HPDE6-E6E7 (cell line): ENCODE results near the gene MAST2.
"Not testable (repeated sequence)": the region's sequence is repeated elsewhere in the genome, so short reads cannot be mapped to it uniquely, and the experiment has no call there.

Experiments used
- DNase-seq: peaks from one replicate; pipeline ENCODE4 v3.0.0; 2011; ENCODE audit warnings: missing footprints; ENCODE audit errors: extremely low spot score

Gene MAST2

DNA sequence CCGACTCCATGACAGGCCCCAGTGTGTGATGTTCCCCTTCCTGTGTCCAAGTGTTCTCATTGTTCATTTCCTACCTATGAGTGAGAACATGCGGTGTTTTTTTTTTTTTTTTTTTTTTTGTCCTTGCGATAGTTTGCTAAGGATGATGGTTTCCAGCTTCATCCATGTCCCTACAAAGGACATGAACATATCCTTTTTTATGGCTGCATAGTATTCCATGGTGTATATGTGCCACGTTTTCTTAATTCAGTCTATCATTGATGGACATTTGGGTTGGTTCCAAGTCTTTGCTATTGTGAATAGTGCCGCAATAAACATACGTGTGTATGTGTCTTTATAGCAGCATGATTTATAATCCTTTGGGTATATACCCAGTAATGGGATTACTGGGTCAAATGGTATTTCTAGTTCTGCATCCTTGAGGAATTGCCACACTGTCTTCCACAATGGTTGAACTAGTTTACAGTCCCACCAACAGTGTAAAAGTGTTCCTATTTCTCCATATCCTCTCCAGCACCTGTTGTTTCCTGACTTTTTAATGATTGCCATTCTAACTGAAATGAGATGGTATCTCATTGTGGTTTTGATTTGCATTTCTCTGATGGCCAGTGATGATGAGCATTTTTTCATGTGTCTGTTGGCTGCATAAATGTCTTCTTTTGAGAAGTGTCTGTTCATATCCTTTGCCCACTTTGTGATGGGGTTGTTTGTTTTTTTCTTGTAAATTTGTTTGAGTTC is 54.5 kb downstream of the MAST2 start:
- not testable (repeated sequence) for DNase-seq

DNA sequence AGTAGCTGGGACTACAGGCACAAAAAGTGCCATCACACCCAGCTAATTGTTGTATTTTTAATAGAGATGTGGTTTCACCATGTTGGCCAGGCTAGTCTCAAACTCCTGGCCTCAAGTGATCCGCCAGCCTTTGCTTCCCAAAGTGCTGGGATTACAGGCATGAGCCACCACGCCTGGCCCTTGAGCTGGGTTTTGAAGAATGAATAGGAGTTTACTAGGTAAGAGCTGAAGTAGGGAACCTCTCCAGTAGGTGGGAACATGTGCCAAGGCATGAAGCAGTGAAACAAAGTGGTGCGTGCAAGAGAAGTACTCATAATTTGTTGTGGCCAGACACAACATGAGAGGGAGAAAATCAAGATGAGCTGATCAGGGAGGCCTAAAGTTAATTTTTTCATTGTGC is 55.8 kb downstream of the MAST2 start:
- DNase-seq = no peak

DNA sequence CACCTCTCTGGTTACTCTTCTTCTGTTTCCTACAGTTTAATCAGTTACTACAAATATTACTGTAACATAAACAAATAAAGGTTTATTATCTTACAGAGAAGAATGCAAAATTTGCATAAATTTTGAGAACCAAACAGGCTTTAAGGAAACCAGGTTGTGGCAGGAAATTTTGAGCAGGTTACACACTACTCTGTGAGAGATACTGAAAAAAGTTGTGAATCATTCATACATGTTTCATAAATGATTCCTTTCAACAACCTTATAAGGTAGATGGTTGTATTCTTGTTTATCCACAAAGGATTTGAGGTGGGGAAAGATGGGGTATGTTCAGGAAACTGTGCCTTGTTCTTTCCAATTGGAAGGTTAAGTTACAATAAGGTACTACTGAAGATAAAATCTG is 58.6 kb downstream of the MAST2 start:
- no peak for DNase-seq

DNA sequence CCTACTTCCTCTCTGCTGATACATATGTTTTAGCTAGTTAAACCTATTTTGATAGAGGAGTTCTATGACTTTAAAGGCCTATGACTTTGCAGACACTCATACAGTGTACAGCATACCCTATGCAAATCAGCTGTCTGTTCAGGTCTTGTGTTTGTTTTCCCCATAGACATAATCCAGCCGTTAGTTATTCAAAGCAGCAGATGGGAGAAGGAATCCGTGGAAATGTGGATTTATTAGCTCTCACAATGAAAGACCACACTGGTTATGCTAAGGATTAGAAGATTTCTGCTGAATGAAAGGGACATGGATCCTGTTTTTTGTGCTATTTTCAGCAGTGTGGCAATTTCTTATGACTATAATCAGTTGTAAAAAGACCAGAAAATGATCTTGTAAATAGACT is 59.8 kb downstream of the MAST2 start:
- DNase-seq = no peak

DNA sequence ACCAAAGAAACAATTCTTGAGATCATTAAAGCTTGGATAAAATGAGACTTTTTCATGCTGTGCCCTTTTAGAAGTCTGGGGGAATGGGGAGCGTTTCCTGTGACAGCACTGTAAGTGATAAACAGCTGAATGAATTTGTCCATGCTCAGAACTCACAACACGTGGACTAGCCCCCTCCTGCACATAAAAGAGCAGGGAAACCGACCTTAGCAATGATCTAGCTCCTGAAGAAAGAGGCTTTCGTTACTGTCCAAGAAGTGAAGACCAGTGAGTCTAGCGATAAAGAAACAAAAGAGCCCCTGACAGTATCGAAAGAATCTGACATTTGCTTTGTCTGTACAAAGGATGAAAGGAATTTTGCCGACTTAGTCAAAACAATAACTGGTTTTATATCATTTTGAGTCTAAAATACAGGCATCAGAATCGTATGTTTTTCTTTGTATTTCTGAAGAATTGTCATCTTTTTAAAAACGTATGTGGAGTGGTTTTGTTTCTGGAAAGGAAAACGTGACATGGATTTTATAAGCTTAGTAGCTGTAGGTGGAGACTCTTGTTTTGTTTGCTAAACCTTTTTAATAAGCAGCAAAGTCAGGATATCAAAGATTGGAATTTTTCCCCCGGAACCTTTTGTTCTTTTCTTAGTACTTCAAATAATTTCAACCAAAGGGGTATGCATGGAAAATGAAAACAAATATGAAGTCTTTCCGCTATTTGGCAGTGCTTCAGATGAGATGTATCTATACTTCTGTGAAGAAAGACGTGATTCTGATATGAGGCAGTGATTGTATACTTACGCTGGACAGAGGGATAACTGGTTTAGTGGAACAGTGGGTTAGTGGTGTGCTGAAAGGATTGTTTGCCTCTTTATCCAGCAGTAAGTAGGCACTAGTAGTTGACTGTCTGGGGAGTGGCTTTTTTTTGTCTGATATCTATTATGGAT is 61.0 kb downstream of the MAST2 start:
- DNase-seq = no peak

DNA sequence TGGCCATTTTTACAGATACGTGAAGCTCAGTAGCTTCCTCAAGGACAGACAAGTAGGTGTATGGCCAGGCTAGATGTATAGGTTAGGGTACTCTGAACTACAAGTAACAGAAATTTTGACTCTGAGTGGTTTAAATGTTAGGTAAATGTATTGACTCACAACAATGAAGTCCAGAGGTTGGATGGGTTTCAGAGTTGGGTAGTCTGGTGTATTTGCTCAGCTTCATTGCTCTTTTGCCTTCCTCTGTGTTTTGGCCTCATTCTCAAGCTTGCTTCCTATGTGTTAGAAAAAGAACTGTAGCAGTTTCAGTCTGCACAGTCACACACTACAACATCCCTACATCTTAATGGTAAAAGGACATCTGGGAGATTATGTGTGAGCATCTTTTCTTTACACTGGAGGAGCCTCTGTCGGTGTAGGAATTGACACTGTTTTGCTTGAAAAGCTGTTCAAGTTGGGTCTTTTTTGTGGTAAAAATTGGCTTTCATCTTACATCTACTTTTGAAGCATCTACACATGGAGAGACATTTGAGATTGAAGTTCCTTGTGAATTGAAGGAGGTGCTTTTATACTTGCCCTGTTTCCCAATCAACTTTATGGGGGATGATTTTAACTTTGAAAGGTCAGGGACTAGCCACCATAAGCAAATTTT is 64.4 kb downstream of the MAST2 start:
- DNase-seq = no peak

DNA sequence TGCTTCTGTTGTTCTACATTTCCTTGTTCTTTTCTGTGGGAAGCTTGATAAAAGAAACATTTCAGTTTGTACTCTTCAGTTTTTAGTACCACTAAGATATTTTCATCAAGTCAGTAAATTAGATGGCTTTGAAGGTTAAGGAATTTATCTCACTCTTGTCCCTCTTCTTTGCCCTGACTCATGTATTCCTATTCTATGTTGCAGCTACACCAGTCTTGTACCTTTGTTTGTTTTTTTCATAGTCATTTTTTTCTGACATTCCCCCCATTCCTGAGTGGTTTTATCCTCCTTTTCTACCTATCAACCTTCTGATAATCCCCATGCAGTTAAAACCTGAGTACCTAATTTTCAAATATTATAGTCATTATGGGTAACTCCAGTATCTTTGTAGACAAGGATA is 65.4 kb downstream of the MAST2 start:
- no peak for DNase-seq

DNA sequence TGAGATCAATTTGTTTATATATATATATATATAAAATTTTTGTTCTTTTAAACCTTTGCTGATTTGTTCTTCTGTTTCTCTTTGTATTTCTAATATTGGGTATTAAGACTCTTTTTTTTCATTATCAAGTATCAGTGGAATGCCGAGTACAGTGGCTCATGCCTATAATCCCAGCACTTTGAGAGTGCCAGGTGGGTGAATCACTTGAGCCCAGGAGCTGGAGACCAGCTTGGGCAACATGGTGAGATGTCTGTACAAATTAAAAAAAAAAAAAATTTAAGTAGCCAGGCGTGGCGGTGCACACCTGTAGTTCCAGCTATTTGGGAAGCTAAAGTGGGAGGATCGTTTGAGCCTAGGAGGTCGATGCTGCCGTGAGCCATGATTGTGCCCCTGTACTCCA is 67.1 kb downstream of the MAST2 start:
- no peak for DNase-seq

DNA sequence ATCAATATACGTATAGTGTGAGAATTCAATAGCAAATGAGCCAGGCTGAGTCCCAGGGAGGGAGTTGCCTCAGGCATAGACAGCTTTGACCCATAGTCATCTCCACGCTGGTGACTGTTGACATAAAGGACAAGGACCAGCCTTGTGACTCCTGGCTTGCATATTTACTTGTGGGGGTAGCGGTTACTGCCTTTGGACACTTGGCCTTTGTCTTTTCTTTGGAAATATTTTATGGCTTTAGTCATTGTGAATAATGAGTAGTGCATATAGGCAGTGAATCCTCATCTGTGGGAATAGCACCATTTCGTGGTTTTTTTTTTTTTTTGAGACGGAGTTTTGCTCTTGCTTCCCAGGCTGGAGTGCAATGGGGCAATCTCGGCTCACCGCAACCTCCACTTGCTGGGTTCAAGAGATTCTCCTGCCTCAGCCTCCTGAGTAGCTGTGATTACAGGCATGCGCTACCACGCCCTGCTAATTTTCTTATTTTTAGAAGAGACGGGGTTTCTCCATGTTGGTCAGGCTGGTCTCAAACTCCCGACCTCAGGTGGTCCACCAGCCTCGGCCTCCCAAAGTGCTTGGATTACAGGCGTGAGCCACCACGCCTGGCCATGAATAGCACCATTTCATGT is 68.9 kb downstream of the MAST2 start:
- DNase-seq = not testable (repeated sequence)

DNA sequence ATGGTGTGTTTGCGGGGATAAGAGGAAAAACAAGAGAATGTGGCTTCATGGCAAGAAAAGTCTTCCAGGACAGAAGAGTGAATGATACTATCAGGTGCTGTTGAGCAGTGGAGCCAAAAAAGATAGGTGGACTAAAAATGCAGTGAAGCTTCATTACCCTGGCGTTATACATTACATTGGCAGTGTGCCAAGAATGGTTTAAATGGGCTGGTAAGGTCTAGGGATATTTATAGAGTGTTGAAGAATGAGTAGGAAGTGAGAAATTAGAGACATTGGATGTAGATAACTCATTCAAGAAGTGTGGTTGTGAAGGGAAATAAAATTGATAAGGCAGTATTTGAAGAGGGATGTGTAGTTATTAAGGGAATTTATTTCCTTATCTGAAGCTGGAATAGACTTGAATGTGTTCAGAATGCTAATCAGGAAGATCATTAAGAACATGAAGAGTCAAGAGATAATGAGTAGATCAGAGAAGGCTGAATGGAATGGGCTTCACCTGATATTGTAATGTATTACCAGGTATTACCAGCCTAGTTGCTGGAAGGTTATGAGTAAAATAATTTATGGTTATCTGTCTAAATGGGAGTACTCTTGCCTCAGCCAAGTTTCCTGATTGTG is 72.7 kb downstream of the MAST2 start:
- no peak for DNase-seq

DNA sequence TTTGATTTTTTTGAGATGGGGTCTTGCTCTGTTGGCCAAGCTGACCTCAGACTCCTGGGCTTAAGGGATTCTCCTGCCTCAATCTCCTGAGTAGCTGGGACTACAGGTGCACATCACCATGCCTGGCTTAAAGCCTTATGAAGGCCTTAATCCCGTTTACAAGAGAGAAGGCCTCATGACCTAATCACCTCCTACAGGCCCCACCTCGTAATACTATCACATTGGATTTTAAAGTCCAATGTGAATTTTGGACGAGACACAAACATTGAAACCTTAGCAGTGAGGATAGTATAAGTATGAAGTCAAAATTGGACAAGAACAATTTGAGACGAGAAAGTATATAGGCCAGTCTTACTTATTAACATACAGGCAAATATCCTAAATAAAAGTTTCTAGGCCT is 73.9 kb downstream of the MAST2 start:
- no peak for DNase-seq

DNA sequence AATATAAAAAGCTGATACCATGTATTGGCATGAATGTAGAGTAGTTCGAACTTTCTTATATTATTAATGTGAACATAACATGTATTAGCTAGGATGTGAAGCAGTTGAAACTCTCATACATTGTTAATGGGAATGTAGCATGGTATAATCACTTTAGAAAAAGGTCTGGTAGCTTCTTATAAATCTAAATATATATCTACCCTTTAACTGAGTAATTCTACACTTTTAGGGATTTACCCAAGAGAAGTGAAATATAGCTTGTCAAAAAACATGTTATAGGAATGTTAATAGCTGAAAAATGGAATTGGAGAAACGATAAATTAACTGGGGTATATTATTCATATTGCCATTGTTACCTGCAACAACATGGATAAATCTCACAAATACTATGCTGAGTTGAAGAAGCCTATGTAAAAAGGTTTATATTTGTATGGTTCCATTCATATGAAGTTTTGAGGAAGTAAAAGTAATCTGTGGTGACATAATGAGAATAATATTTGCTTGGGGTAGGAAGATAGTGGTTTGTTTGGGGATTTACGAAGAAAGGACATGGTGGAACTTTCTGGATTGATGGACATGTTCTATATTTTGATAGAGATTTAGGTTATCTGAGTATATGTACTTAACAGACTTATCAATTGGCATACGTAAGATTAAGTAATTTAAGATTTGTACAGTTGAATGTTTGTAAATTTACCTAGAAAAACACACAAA is 76.6 kb downstream of the MAST2 start:
- DNase-seq = no peak

DNA sequence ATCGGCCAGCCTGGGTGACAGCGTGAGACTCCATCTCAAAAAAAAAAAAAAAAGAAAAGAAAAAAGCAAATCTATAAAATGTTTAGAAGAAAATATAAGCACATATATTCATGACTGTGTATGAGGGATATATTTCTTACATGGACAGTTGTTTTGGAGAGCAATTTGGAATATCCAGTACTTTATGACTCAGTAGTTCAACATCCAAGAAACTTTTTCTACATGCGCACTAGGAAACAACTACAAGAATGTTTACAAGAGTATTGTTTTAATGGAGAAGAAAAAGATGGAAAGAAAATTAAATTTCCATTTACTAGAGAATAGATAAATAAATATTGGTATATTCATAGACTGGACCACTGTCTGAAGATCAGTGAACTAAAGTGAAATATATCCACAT is 77.5 kb downstream of the MAST2 start:
- no peak for DNase-seq

DNA sequence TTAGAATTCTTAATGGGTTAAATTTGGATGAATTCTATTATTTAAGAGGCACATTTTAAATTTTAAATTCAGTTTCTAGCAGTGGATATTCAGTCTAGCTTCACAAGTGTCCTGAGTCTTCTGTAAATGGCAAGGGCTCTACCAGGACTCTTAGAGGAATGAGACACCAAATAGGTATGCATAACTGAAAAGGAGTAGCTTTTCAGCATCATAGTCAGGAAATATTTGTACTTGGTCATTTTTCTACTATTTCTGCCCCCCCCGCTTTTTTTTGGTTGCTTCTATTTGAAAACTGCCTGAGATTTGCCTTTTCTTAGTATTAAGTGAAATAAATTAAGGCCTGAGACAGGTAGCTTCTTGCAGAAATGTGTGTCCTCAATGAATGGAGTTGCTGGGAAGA is 80.2 kb downstream of the MAST2 start:
- no peak for DNase-seq

DNA sequence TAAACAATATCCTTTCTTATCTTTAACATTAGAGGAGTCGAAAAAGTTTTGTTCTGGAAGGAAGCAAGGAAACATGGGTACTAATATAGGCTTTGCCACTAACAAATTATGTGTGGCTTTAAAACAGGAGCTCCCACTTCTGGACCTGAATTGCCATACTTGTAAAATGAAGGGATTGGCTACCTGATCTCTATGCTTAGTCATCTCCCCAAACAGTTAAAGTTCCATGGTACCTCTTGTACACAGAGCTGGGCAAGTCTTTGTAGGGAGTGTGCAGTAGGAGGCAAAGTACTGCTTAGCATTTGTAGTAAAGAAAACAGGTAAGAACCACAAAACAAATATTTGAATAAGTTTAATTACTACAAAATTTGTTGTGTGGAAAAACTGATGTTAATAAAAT is 81.3 kb downstream of the MAST2 start:
- no peak for DNase-seq

DNA sequence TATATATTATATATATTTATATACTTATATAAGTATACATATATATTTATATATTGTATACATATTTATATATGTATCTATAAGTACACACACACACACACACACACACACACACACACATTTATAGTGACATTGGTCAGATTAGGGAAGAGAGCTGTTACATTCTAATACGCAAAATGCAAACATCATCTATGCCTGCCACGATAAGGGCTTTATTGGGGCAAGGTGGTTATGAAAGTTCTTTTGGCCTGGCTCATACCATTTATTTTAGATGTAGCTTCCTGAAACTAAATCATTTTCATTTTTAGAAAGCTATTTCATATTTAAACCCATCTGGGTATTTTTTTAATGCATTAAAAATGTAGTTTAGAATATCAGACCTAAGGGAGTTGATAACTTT is 82.8 kb downstream of the MAST2 start:
- DNase-seq = no peak

DNA sequence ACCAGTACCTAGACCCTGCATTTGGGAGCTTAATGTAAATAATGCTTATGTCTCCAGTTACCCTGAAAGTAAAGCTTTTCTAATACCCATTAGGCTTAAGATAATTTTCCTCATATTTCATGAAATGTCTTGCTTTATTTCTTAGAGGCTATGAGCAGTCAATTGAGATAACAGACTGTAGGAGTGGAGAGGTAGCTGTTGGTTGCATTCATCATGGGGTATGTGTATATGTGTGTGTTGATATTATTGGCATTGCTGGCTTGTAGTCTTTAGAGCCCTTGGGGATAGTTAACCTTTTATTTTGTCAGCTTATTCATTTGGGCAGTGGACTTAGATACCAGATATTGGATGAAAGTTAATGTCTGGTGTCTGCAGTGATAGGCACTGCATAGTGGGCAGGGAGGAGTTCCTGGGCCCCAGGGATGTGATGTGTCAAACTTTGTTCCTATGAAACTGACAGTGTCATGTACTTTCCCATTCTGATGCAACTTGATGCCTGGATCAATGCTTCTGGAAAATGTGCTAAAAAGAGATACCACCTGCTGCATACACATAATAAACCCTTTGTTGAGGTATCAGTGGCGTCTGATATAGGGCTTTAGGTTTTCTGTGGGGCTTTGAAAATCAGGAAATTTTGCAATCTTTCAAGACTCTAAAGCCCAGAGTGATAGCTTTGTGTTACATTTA is 83.9 kb downstream of the MAST2 start:
- DNase-seq = no peak

DNA sequence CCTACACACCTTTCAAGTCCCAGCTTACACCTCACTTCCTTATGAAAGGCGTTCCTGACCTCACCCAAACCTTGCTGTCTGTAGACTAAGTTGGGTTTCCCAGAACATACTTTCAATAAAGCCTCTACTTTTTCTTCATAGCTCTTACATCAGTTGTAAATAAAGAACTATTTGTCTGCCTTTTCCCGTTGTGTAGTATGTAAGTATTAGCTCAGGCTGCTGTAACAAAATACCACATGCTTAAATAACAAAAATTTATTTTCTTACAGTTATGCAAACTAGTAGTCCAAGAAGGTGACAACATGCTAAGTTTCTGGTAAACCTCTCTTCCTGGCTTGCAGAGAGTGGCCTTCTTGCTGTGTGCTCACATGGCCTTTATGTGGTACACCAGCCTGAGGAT is 86.7 kb downstream of the MAST2 start:
- no peak for DNase-seq

DNA sequence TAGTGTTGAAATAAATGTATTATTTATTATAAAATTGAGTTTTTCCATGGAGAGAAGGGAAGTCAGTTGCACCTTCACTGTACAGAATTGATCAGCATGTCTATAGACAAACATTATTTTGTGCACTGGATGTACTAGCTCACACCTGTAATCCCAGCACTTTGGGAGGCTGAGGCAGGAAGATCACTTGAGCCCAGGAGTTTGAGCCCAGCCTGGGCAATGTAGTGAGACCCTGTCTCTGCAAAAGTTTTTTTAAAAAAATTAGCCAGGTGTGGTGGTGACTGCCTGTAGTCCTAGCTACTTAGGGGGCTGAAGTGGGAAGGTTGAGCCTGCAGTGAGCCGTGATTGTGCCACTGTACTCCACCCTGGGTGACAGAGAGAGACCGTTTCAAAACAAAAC is 87.7 kb downstream of the MAST2 start:
- DNase-seq = no peak

DNA sequence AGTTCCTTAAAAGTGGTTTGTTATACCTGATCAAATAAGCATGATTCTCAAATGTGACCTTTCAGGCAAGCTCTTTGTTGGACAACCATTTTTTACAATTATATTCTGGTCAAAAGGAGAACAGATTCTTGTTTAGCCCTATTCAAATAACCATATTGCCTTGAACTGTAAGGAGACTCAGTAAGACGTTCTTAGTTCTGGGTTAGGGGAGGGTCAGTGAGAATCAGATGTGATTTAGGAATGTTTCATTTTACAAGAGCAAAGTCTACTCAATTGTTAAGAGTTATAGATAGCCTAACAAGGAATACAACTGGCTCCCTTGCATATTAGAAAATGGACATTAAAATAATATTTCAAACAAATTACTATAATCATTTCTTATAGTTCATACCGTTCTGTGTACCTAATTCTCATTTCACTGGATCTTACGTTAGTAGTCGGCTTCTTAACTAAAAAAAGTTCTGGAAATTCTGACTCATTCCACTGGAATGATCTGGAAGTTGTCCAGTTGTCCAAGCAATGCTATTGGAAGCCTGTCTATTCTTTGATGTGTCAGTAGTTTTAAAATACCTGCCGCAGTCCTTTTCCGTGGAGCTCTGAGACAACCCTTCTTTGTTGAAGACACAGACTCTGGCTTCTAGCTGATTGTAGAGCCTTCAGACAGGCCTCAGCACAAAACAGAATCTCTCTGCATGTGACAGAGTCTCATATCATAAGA is 88.8 kb downstream of the MAST2 start:
- peak; percentile 46 for DNase-seq
